ENCODE data around the gene S100A9. TPM values are rescaled to one million over a fixed set of nuclear protein-coding genes. Genes with fewer than 3 reads are reported as not detected.

Gene S100A9
- total and polyA plus RNA-seq, 4 donors = 35.0 to 603 (median 158) TPM

- Histone ChIP-seq H3K4me1 (ENCODE audit: control insufficient read depth in 4 of 4, insufficient read depth in 4 of 4, low read length in 3 of 4) (peaks cover 0 to 11% (median 5%) of the 10 kb centered on the region in 4 donors), H3K27me3 (ENCODE audit: control insufficient read depth in 4 of 4, insufficient read depth in 4 of 4, low read length in 3 of 4) (peaks cover 0 to 4% (median 0%) of the 10 kb centered on the region in 4 donors), H3K36me3 (ENCODE audit: control insufficient read depth in 4 of 4, insufficient read depth in 3 of 4, low read depth in 1 of 4, low read length in 3 of 4) (no peaks in the 10 kb centered on the region), H3K27ac (ENCODE audit: low read depth in 1 of 2, low read length in 2 of 2) (peak overlapping the region in 1 of 2 donors; percentile 73), H3K9me3 (ENCODE audit: control insufficient read depth in 4 of 4, low read length in 3 of 4) (no peaks in the 10 kb centered on the region), H3K9ac (ENCODE audit: low read depth in 1 of 2, low read length in 2 of 2) (no peak overlapping the region), H3K4me3 (ENCODE audit: low read depth in 1 of 3, low read length in 3 of 3) (no peak overlapping the region)
- TF ChIP-seq TAF1 (conservative IDR thresholded peaks at IDR 0.05) (no peak), RXRA (IDR thresholded peaks at IDR 0.05) (peak in 1 of 2 donors; percentile 34)
- DNase-seq (ENCODE audit: low spot score) = no peak
- 85% methylated on average over 2 of the region's 2 CpGs for WGBS
Observed at GRCh38 chr1:153360190-153360589, 2.5 kb downstream of the S100A9 start.

GRCh38 chr1:153360592-153361479 is 3.2 kb downstream of the S100A9 start:
- Histone ChIP-seq H3K36me3 (ENCODE audit: control insufficient read depth in 4 of 4, insufficient read depth in 3 of 4, low read depth in 1 of 4, low read length in 3 of 4) (no peaks in the 10 kb centered on the region), H3K4me1 (ENCODE audit: control insufficient read depth in 4 of 4, insufficient read depth in 4 of 4, low read length in 3 of 4) (peaks cover 0 to 11% (median 5%) of the 10 kb centered on the region in 4 donors), H3K27me3 (ENCODE audit: control insufficient read depth in 4 of 4, insufficient read depth in 4 of 4, low read length in 3 of 4) (peaks cover 0 to 4% (median 1%) of the 10 kb centered on the region in 4 donors), H3K4me3 (ENCODE audit: low read depth in 1 of 3, low read length in 3 of 3) (no peak overlapping the region), H3K9ac (ENCODE audit: low read depth in 1 of 2, low read length in 2 of 2) (no peak overlapping the region), H3K27ac (ENCODE audit: low read depth in 1 of 2, low read length in 2 of 2) (peak overlapping the region in 1 of 2 donors; percentile 61), H3K9me3 (ENCODE audit: control insufficient read depth in 4 of 4, low read length in 3 of 4) (no peaks in the 10 kb centered on the region)
- no peak for TF ChIP-seq HNF4A (conservative IDR thresholded peaks at IDR 0.05)
- TF ChIP-seq EGR1 (IDR thresholded peaks at IDR 0.05; ENCODE audit: low read depth in 2 of 2) = no peak
- TF ChIP-seq JUND (IDR thresholded peaks at IDR 0.05) = no peak
- no peak for TF ChIP-seq SP1 (IDR thresholded peaks at IDR 0.05)
- no peak for TF ChIP-seq RAD21 (IDR thresholded peaks at IDR 0.05)
- TF ChIP-seq ATF3 (IDR thresholded peaks at IDR 0.05) = no peak
- no peak for TF ChIP-seq ZBTB33 (IDR thresholded peaks at IDR 0.05)
- no peak for DNase-seq (ENCODE audit: low spot score)
- 87% methylated on average over 11 of the region's 11 CpGs for WGBS

- no peaks in the 10 kb centered on the region for H3K9me3 ChIP-seq (ENCODE audit: control insufficient read depth in 4 of 4, low read length in 3 of 4)
- H3K4me3 ChIP-seq (ENCODE audit: low read depth in 1 of 3, low read length in 3 of 3) = no peak overlapping the region
- WGBS = 86% methylated on average over 4 of the region's 4 CpGs
- peaks cover 0 to 4% (median 1%) of the 10 kb centered on the region in 4 donors for H3K27me3 ChIP-seq (ENCODE audit: control insufficient read depth in 4 of 4, insufficient read depth in 4 of 4, low read length in 3 of 4)
- DNase-seq (ENCODE audit: low spot score) = no peak
- H3K36me3 ChIP-seq (ENCODE audit: control insufficient read depth in 4 of 4, insufficient read depth in 3 of 4, low read depth in 1 of 4, low read length in 3 of 4) = no peaks in the 10 kb centered on the region
- H3K9ac ChIP-seq (ENCODE audit: low read depth in 1 of 2, low read length in 2 of 2) = no peak overlapping the region
- peaks cover 0 to 11% (median 5%) of the 10 kb centered on the region in 4 donors for H3K4me1 ChIP-seq (ENCODE audit: control insufficient read depth in 4 of 4, insufficient read depth in 4 of 4, low read length in 3 of 4)
- H3K27ac ChIP-seq (ENCODE audit: low read depth in 1 of 2, low read length in 2 of 2) = peak overlapping the region in 1 of 2 donors; percentile 3
- no peak for TF ChIP-seq SP1 (IDR thresholded peaks at IDR 0.05)
- TF ChIP-seq RAD21 (IDR thresholded peaks at IDR 0.05) = no peak
- no peak for TF ChIP-seq ZBTB33 (IDR thresholded peaks at IDR 0.05)
- no peak for TF ChIP-seq MAX (IDR thresholded peaks at IDR 0.05)
- no peak for TF ChIP-seq YY1 (IDR thresholded peaks at IDR 0.05)
- no peak for TF ChIP-seq HNF4G (IDR thresholded peaks at IDR 0.05)
- no peak for TF ChIP-seq JUND (IDR thresholded peaks at IDR 0.05)
- TF ChIP-seq FOXA2 (IDR thresholded peaks at IDR 0.05) = no peak
- no peak for TF ChIP-seq ATF3 (IDR thresholded peaks at IDR 0.05)
- no peak for TF ChIP-seq CTCF (IDR thresholded peaks at IDR 0.05; ENCODE audit: low read depth, low read length, missing input control)
- no peak for TF ChIP-seq EGR1 (IDR thresholded peaks at IDR 0.05; ENCODE audit: low read depth in 2 of 2)
Observed at GRCh38 chr1:153361480-153362109, 3.9 kb downstream of the S100A9 start.
